ENCODE measurements around the gene CASQ2. TPM values are rescaled to one million over a fixed set of nuclear protein-coding genes. Genes with fewer than 3 reads are reported as not detected.

Gene CASQ2
- total RNA-seq, 4 donors from 2014 or later: 0.53 to 21.4 (median 4.1) TPM

GRCh38 chr1:115665319-115666096 lies 103.0 kb downstream of the CASQ2 start:
- H3K4me3 ChIP-seq: no peak overlapping the region
- no peak for DNase-seq
- intact Hi-C loops (cut with DNase I): no loop called here
- H3K4me1 ChIP-seq: peaks cover 8 to 56% (median 16%) of the 10 kb centered on the region in 3 donors
- no peaks in the 10 kb centered on the region for H3K27me3 ChIP-seq
- 46 to 70% methylated on average over 4 to 5 of the region's 7 CpGs for WGBS, 2 donors
- no peaks in the 10 kb centered on the region for H3K9me3 ChIP-seq
- H3K36me3 ChIP-seq: peaks cover 9 to 79% (median 15%) of the 10 kb centered on the region in 3 donors
- H3K27ac ChIP-seq: no peak overlapping the region
- TF ChIP-seq POLR2A (IDR thresholded peaks at IDR 0.05): no peak
- TF ChIP-seq, protein P1, sequence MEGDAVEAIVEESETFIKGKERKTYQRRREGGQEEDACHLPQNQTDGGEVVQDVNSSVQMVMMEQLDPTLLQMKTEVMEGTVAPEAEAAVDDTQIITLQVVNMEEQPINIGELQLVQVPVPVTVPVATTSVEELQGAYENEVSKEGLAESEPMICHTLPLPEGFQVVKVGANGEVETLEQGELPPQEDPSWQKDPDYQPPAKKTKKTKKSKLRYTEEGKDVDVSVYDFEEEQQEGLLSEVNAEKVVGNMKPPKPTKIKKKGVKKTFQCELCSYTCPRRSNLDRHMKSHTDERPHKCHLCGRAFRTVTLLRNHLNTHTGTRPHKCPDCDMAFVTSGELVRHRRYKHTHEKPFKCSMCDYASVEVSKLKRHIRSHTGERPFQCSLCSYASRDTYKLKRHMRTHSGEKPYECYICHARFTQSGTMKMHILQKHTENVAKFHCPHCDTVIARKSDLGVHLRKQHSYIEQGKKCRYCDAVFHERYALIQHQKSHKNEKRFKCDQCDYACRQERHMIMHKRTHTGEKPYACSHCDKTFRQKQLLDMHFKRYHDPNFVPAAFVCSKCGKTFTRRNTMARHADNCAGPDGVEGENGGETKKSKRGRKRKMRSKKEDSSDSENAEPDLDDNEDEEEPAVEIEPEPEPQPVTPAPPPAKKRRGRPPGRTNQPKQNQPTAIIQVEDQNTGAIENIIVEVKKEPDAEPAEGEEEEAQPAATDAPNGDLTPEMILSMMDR (IDR thresholded peaks at IDR 0.05): no peak

GRCh38 chr1:115661157-115661556 lies 107.4 kb downstream of the CASQ2 start:
- no peak overlapping the region for H3K4me3 ChIP-seq

GRCh38 chr1:115660151-115660550 lies 108.4 kb downstream of the CASQ2 start:
- Histone ChIP-seq H3K36me3 (peaks cover 9 to 76% (median 15%) of the 10 kb centered on the region in 3 donors), H3K9me3 (no peaks in the 10 kb centered on the region), H3K27ac (no peak overlapping the region), H3K4me3 (no peak overlapping the region), H3K4me1 (peaks cover 9 to 31% (median 16%) of the 10 kb centered on the region in 3 donors), H3K27me3 (no peaks in the 10 kb centered on the region)
- 89 to 93% methylated on average over 5 of the region's 5 CpGs for WGBS, 2 donors
- DNase-seq: no peak
- TF ChIP-seq POLR2A (IDR thresholded peaks at IDR 0.05): no peak
- TF ChIP-seq, protein P1 (IDR thresholded peaks at IDR 0.05): no peak
- intact Hi-C loops (cut with DNase I): no loop called here

More at GRCh38 chr1:115661157-115661556, 107.4 kb downstream of the CASQ2 start:
- TF ChIP-seq, protein P1 (IDR thresholded peaks at IDR 0.05): no peak
- no peak for TF ChIP-seq POLR2A (IDR thresholded peaks at IDR 0.05)
- Histone ChIP-seq H3K36me3 (peaks cover 9 to 86% (median 15%) of the 10 kb centered on the region in 3 donors), H3K27me3 (no peaks in the 10 kb centered on the region), H3K4me1 (peaks cover under 1 to 31% (median 9%) of the 10 kb centered on the region in 3 donors), H3K27ac (no peak overlapping the region), H3K9me3 (no peaks in the 10 kb centered on the region)
- DNase-seq: no peak
- intact Hi-C loops (cut with DNase I): no loop called here
- 88 to 100% methylated on average over 1 of the region's 1 CpG for WGBS, 2 donors

- Histone ChIP-seq H3K9me3 (no peaks in the 10 kb centered on the region), H3K4me1 (peaks cover 21 to 38% (median 22%) of the 10 kb centered on the region in 3 donors), H3K36me3 (peaks cover under 1 to 65% (median 10%) of the 10 kb centered on the region in 3 donors), H3K4me3 (no peak overlapping the region), H3K27me3 (no peaks in the 10 kb centered on the region), H3K27ac (no peak overlapping the region)
- no peak for TF ChIP-seq POLR2A (IDR thresholded peaks at IDR 0.05)
- TF ChIP-seq, protein P1 (IDR thresholded peaks at IDR 0.05): no peak
- intact Hi-C loops (cut with DNase I): no loop called here
- 90 to 100% methylated on average over 1 of the region's 1 CpG for WGBS, 2 donors
- no peak for DNase-seq
These were observed 109.9 kb downstream of the CASQ2 start for GRCh38 chr1:115658646-115659045.

DNA sequence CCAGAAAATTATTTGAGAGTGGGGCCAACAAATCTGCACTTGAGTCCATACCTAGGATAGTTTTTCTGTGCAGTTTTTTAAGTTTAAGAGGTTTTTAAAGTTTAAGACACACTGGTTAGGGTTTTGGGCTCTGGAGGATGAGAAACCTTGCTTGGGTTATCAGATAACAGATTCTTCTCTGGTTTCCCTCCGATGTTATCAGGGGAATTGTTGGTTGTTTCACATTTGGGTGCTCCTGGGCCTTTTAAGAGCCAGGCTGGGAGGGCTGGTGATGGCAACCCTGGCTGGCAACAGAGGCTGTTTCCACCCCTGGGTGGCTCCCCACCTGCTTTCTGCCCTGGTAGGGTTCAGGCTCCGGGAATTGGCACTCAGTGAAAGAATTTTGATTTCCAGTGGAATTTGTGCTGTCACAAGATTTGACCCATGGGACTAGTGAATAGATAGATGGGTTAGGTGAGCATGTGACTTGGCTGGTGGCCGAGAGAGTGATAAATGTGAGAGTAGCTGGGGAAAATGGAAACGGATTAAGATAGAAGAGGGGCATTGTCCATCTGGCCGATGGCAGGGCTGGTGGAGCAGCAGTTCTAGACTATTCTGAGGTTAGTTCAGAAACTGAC lies 111.9 kb downstream of the CASQ2 start:
- 35 to 52% methylated on average over 5 of the region's 5 CpGs for WGBS, 2 donors
- H3K4me3 ChIP-seq: no peak overlapping the region
- no peaks in the 10 kb centered on the region for H3K9me3 ChIP-seq
- DNase-seq: no peak
- H3K27ac ChIP-seq: peak overlapping the region in 2 of 4 donors; percentile 34 to 70
- TF ChIP-seq POLR2A (IDR thresholded peaks at IDR 0.05): no peak
- TF ChIP-seq, protein P1 (IDR thresholded peaks at IDR 0.05): no peak
- peaks cover 21 to 48% (median 22%) of the 10 kb centered on the region in 3 donors for H3K4me1 ChIP-seq
- intact Hi-C loops (cut with DNase I): no loop called here
- H3K27me3 ChIP-seq: no peaks in the 10 kb centered on the region
- H3K36me3 ChIP-seq: peaks cover 0 to 65% (median 5%) of the 10 kb centered on the region in 3 donors
